ENCODE results near the gene VARS2. TPM values are rescaled to one million over a fixed set of nuclear protein-coding genes. Genes with fewer than 3 reads are reported as not detected.
"Not testable (repeated sequence)": the region's sequence is repeated elsewhere in the genome, so short reads cannot be mapped to it uniquely, and the experiment has no call there.

The VARS2 gene
- 24.5 TPM for polyA plus RNA-seq (2013)

- under 1% methylated on average over 44 of the region's 52 CpGs for WGBS (ENCODE audit: insufficient coverage)
- Histone ChIP-seq H3K27me3 (replicated peaks in 2 of 5; ENCODE audit: control insufficient read depth in 4 of 5, insufficient read depth in 5 of 5, low read length in 4 of 5) (no peaks in the 10 kb centered on the region), H3K4me3 (ENCODE audit: control insufficient read depth in 1 of 7, extremely low read depth in 1 of 7, insufficient read depth in 4 of 7, low read depth in 2 of 7, low read length in 6 of 7) (peak within 1 kb of the TSS; percentile 15 to 88 (median 76)), H3K9me3 (ENCODE audit: control extremely low read depth in 1 of 5, control insufficient read depth in 4 of 5, insufficient read depth in 2 of 5, low read depth in 1 of 5, low read length in 4 of 5) (no peaks in the 10 kb centered on the region), H3K4me1 (ENCODE audit: control extremely low read depth in 1 of 4, control insufficient read depth in 4 of 4, insufficient read depth in 4 of 4, low read length in 3 of 4) (peaks cover 0 to 23% (median 22%) of the 10 kb centered on the region in 4 experiments), H3K27ac (ENCODE audit: insufficient read depth in 1 of 2, low read depth in 1 of 2, low read length in 2 of 2, poor library complexity in 1 of 2, severe bottlenecking in 2 of 2) (peak within 1 kb of the TSS in 1 of 2 experiments; percentile 67), H3K36me3 (ENCODE audit: control insufficient read depth in 4 of 4, insufficient read depth in 4 of 4, low read length in 3 of 4) (peaks cover 3 to 50% (median 37%) of the 10 kb centered on the region in 4 experiments)
- ChIA-PET CTCF (interaction anchor here (0.5 to 11.1 kb wide), 26 partner anchors 9 to 284 kb away, joined by 3 to 119 read pairs (median 6); partner anchors contain the start of genes DDR1 and MUCL3), POLR2A (interaction anchor here (0.6 to 1.0 kb wide), 3 partner anchors 62 to 172 kb away, joined by 3 to 4 read pairs (median 3); no protein-coding TSS in a partner anchor)
- peak; percentile 85 to 88 (median 86) for DNase-seq
These were observed at the start of gene VARS2 for GRCh38 chr6:30914076-30914853. Gene VARS2, plus strand, starts transcription at chr6:30914238. Its CDS starts 599 bp downstream, at chr6:30914837.

GRCh38 chr6:30864325-30864724 lies 49.7 kb upstream of the VARS2 start:
- POLR2A ChIA-PET: no interaction called here
- Histone ChIP-seq H3K4me1 (ENCODE audit: control extremely low read depth in 1 of 4, control insufficient read depth in 4 of 4, insufficient read depth in 4 of 4, low read length in 3 of 4) (no peaks in the 10 kb centered on the region), H3K27ac (ENCODE audit: insufficient read depth in 1 of 2, low read depth in 1 of 2, low read length in 2 of 2, poor library complexity in 1 of 2, severe bottlenecking in 2 of 2) (no peak overlapping the region), H3K9me3 (ENCODE audit: control extremely low read depth in 1 of 5, control insufficient read depth in 4 of 5, insufficient read depth in 2 of 5, low read depth in 1 of 5, low read length in 4 of 5) (peaks cover 0 to 20% (median 5%) of the 10 kb centered on the region in 5 experiments), H3K27me3 (replicated peaks in 2 of 5; ENCODE audit: control insufficient read depth in 4 of 5, insufficient read depth in 5 of 5, low read length in 4 of 5) (no peaks in the 10 kb centered on the region), H3K4me3 (ENCODE audit: control insufficient read depth in 1 of 7, extremely low read depth in 1 of 7, insufficient read depth in 4 of 7, low read depth in 2 of 7, low read length in 6 of 7) (no peak overlapping the region), H3K36me3 (ENCODE audit: control insufficient read depth in 4 of 4, insufficient read depth in 4 of 4, low read length in 3 of 4) (no peaks in the 10 kb centered on the region)
- CTCF ChIA-PET: interaction anchor here (1.3 to 2.1 kb wide), 2 partner anchors 8 to 33 kb away, joined by 3 to 4 read pairs; no protein-coding TSS in a partner anchor
- DNase-seq: no peak
- 93% methylated on average over 3 of the region's 4 CpGs for WGBS (ENCODE audit: insufficient coverage)

- H3K27me3 ChIP-seq (replicated peaks in 2 of 5; ENCODE audit: control insufficient read depth in 4 of 5, insufficient read depth in 5 of 5, low read length in 4 of 5); DNase-seq; H3K36me3 ChIP-seq (ENCODE audit: control insufficient read depth in 4 of 4, insufficient read depth in 4 of 4, low read length in 3 of 4); POLR2A ChIA-PET; H3K4me1 ChIP-seq (ENCODE audit: control extremely low read depth in 1 of 4, control insufficient read depth in 4 of 4, insufficient read depth in 4 of 4, low read length in 3 of 4); H3K27ac ChIP-seq (ENCODE audit: insufficient read depth in 1 of 2, low read depth in 1 of 2, low read length in 2 of 2, poor library complexity in 1 of 2, severe bottlenecking in 2 of 2); H3K4me3 ChIP-seq (ENCODE audit: control insufficient read depth in 1 of 7, extremely low read depth in 1 of 7, insufficient read depth in 4 of 7, low read depth in 2 of 7, low read length in 6 of 7): not testable (repeated sequence)
- 95% methylated on average over 10 of the region's 12 CpGs for WGBS (ENCODE audit: insufficient coverage)
- peaks cover 0 to 47% (median 20%) of the 10 kb centered on the region in 5 experiments for H3K9me3 ChIP-seq (ENCODE audit: control extremely low read depth in 1 of 5, control insufficient read depth in 4 of 5, insufficient read depth in 2 of 5, low read depth in 1 of 5, low read length in 4 of 5)
- CTCF ChIA-PET: interaction anchor here (0.7 kb wide), 1 partner anchor 24 kb away, joined by 3 read pairs; no protein-coding TSS in a partner anchor
These were observed 44.7 kb upstream of the VARS2 start for GRCh38 chr6:30869241-30869749.

GRCh38 chr6:30870546-30870945 lies 43.5 kb upstream of the VARS2 start:
- Histone ChIP-seq H3K27me3 (replicated peaks in 2 of 5; ENCODE audit: control insufficient read depth in 4 of 5, insufficient read depth in 5 of 5, low read length in 4 of 5) (no peaks in the 10 kb centered on the region), H3K36me3 (ENCODE audit: control insufficient read depth in 4 of 4, insufficient read depth in 4 of 4, low read length in 3 of 4) (no peaks in the 10 kb centered on the region), H3K4me1 (ENCODE audit: control extremely low read depth in 1 of 4, control insufficient read depth in 4 of 4, insufficient read depth in 4 of 4, low read length in 3 of 4) (no peaks in the 10 kb centered on the region), H3K4me3 (ENCODE audit: control insufficient read depth in 1 of 7, extremely low read depth in 1 of 7, insufficient read depth in 4 of 7, low read depth in 2 of 7, low read length in 6 of 7) (no peak overlapping the region), H3K27ac (ENCODE audit: insufficient read depth in 1 of 2, low read depth in 1 of 2, low read length in 2 of 2, poor library complexity in 1 of 2, severe bottlenecking in 2 of 2) (no peak overlapping the region), H3K9me3 (ENCODE audit: control extremely low read depth in 1 of 5, control insufficient read depth in 4 of 5, insufficient read depth in 2 of 5, low read depth in 1 of 5, low read length in 4 of 5) (peaks cover 0 to 47% (median 20%) of the 10 kb centered on the region in 5 experiments)
- POLR2A ChIA-PET: no interaction called here
- DNase-seq: no peak
- CTCF ChIA-PET: no interaction called here

- POLR2A ChIA-PET: no interaction called here
- no peaks in the 10 kb centered on the region for H3K27me3 ChIP-seq (replicated peaks in 2 of 5; ENCODE audit: control insufficient read depth in 4 of 5, insufficient read depth in 5 of 5, low read length in 4 of 5)
- H3K27ac ChIP-seq (ENCODE audit: insufficient read depth in 1 of 2, low read depth in 1 of 2, low read length in 2 of 2, poor library complexity in 1 of 2, severe bottlenecking in 2 of 2): no peak overlapping the region
- H3K4me3 ChIP-seq (ENCODE audit: control insufficient read depth in 1 of 7, extremely low read depth in 1 of 7, insufficient read depth in 4 of 7, low read depth in 2 of 7, low read length in 6 of 7): no peak overlapping the region
- no peak for DNase-seq
- H3K4me1 ChIP-seq (ENCODE audit: control extremely low read depth in 1 of 4, control insufficient read depth in 4 of 4, insufficient read depth in 4 of 4, low read length in 3 of 4): no peaks in the 10 kb centered on the region
- peaks cover 0 to 47% (median 20%) of the 10 kb centered on the region in 5 experiments for H3K9me3 ChIP-seq (ENCODE audit: control extremely low read depth in 1 of 5, control insufficient read depth in 4 of 5, insufficient read depth in 2 of 5, low read depth in 1 of 5, low read length in 4 of 5)
- 100% methylated on average over 1 of the region's 4 CpGs for WGBS (ENCODE audit: insufficient coverage)
- no peaks in the 10 kb centered on the region for H3K36me3 ChIP-seq (ENCODE audit: control insufficient read depth in 4 of 4, insufficient read depth in 4 of 4, low read length in 3 of 4)
- CTCF ChIA-PET: no interaction called here
These were observed 42.4 kb upstream of the VARS2 start for GRCh38 chr6:30871592-30872183.

- Histone ChIP-seq H3K36me3 (ENCODE audit: control insufficient read depth in 4 of 4, insufficient read depth in 4 of 4, low read length in 3 of 4) (no peaks in the 10 kb centered on the region), H3K4me1 (ENCODE audit: control extremely low read depth in 1 of 4, control insufficient read depth in 4 of 4, insufficient read depth in 4 of 4, low read length in 3 of 4) (peaks cover 0 to 8% (median 6%) of the 10 kb centered on the region in 4 experiments), H3K9me3 (ENCODE audit: control extremely low read depth in 1 of 5, control insufficient read depth in 4 of 5, insufficient read depth in 2 of 5, low read depth in 1 of 5, low read length in 4 of 5) (peaks cover 0 to 42% (median 20%) of the 10 kb centered on the region in 5 experiments), H3K27me3 (replicated peaks in 2 of 5; ENCODE audit: control insufficient read depth in 4 of 5, insufficient read depth in 5 of 5, low read length in 4 of 5) (no peaks in the 10 kb centered on the region), H3K4me3 (ENCODE audit: control insufficient read depth in 1 of 7, extremely low read depth in 1 of 7, insufficient read depth in 4 of 7, low read depth in 2 of 7, low read length in 6 of 7) (no peak overlapping the region), H3K27ac (ENCODE audit: insufficient read depth in 1 of 2, low read depth in 1 of 2, low read length in 2 of 2, poor library complexity in 1 of 2, severe bottlenecking in 2 of 2) (peak overlapping the region in 1 of 2 experiments; percentile 63)
- no peak for DNase-seq
- POLR2A ChIA-PET: interaction anchor here (0.7 kb wide), 1 partner anchor 43 kb away, joined by 3 read pairs; no protein-coding TSS in a partner anchor
- CTCF ChIA-PET: interaction anchor here (1.1 kb wide), 1 partner anchor 9 kb away, joined by 3 read pairs; no protein-coding TSS in a partner anchor
- WGBS (ENCODE audit: insufficient coverage): 100% methylated on average over 1 of the region's 2 CpGs
These were observed 40.8 kb upstream of the VARS2 start for GRCh38 chr6:30873137-30873640.

Data from common myeloid progenitor, CD34-positive (primary cell).